ENCODE data around the gene SIRPA.

The SIRPA gene

DNA sequence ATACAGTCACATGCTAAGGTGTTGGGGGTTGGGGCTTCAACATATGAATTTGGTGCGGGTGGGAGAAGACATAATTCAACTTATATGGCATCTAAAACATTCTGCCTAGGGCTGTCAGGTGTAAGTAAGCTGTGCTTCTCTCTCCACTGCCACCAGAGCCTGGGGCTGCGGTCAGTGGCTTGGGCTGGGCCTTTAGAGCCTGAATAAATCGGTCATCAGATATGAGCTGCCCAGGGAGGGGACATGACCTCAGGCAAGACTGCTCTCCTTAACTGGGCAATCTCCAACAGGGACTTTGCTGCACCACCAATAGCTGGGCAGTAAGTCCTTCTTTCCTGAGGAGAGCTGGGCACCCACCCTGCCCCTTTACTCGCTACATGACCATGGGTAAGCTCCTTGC lies 24.9 kb upstream of the SIRPA start:
- no peak for DNase-seq (ENCODE audit: low read depth in 2 of 2)

DNA sequence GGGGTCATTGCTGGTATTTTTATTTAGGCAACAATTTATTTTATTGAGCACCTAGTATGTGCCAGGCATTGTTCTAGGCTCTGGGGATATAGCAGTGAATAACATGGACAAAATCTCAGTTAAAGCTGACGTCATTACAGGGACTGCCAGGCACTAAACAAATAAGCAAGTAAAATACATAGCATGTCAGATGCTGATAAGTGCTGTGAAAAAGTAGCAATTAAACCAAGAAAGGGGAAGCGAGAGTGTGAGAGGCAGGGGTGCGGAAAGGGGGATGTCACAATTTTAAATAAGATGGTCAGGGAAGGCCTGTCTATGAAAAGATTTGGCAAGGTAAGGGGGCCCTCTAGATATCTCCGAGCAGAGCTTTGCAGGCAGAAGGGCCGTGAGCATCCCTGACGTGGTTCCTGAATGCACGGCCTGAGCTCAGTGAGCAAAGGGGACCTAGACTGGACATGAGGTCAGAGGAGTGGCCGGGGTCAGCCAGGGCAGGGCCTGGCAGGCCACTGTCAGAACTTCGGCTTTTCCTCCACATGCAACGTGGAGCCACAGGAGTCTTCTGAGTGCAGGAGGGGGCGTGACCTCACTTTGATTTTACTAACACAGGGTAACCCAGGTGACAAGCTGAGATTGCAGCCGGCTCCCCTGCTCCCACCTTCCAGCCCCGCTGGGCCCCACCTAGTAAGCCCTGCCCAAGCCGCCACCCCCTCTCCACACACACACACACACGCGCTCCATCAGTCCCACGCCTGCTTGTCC lies 24.2 kb upstream of the SIRPA start:
- DNase-seq (ENCODE audit: low read depth in 2 of 2), result no peak

DNA sequence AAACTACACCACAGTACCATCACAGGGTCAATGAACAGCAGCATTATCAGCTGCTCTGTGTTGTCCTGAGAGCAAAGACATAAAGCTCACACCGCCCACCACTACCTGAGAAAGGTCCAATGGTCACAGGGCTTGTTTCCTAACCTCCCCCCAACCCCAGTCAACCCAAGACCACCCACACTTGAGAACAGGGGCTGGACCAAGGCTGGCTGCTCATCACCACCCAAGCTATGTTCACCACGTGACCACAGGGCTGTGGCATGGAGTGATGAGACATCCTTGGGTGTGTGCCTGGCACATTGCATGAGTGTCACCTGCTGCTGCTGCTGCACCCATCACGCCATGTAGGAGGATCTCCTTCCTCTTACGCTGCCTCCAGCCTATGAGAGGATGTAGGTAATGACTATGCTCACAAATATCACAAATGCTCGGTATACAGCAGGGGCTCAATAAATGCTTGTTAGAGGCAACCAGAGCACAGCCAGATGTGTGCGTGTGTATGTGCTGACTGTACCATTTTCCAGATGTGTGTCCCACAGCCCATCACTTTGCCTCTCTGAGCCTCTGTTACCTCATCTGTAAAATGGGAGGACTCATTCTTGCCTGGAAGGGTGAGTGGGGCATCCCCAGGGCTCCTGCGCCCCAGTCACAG lies 23.3 kb upstream of the SIRPA start:
- peak; percentile 12 to 36 for DNase-seq (ENCODE audit: low read depth in 2 of 2)

DNA sequence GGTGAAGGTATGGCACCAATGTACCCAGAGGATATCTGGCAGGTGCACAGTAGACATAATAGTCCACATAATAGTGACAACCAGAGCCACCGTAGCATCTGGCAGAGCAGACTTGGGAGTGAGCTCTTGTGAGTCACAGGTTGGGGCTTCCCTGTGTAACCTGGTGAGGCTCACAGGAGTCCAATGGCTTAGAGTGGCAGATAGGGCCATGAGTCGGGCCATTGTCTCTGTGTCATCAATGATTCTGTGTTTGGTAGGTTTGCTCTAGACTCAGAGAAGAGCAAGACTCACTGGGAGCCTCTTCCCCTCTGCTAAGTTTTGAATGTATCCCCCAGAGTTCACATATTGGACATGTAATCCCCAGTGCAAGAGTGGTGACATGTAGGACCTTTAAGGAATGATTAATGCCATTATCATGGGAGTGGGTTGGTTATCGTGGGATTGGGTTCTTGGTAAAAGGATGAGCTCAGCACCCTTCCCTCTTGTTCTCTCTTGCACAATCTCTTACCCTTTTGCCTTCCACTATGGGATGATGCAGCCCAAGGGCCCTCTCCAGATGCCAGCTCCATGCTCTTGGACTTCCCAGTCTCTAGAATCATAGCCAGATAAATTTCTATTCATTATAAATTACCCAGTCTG lies 22.6 kb upstream of the SIRPA start:
- peak in 1 of 2 donors; percentile 6 for DNase-seq (ENCODE audit: low read depth in 2 of 2)

DNA sequence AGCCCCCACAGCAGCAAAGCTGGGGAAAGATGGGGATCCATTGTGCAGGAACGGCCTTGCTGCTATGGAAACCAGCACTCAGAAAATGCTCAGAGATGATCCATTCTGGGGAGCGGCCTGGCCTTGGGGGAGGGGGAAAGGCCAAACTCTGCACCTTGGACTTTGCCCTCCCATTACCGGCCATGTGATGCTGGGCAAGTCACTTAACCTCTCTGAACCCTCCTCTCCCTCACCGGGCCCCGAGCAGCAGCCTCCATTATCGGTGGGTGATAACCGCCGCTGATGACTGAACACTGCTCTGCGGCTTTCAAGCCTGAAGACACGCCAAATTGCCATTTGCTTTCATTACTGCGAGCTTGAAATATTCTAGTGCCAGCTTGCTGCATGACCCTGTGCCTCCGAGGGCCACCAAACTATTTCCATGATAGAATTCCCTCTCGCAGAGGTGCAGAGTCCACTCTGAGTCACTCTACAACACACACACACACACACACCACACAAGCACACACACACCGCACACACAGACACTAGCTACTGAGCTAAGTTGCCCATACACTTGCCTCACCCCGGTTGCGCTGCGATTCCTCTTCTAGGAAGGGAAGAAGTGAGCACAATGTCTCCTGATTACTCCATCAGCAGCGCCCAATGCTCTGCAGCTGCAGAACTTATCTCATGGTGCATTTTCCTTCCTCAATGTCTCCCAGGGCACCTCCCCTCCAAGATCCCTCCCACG lies 20.6 kb upstream of the SIRPA start:
- DNase-seq (ENCODE audit: low read depth in 2 of 2), result no peak

DNA sequence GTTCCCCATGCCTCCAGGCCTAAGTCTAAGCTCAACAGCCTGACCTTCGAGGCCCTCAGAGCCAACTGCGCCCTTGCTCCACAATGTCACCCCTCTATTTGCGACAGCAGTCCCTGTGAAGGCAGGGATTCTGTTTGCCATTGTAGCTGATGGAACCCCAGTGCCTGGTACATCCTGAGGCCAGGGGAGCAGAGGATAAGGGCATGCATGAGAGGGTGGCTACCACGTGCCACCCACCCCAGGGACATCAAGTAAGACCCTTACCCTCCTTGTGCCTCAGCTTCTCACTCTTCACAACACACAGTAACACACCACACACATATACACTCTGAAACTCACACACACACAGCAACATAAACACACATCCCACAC lies 20.0 kb upstream of the SIRPA start:
- no peak for DNase-seq (ENCODE audit: low read depth in 2 of 2)

DNA sequence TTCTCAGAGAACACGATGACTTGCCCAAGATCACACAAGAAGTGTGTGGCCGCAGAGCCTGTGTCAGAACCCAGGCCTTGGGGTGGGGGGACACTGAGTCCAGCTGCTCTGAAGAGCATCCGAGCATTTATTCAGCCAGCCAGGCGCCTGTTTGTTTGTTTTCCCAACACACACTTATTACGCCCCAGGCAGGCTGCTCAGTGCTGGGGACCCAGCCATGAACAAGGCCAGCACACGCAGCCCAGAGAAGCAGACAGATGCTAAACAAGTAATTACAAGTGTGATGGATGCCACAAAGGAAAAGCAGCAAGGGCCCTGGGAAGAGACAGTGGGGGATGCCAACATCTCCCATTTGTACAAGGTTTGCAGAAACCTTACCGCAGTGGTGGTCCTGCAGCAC lies 19.4 kb upstream of the SIRPA start:
- DNase-seq (ENCODE audit: low read depth in 2 of 2), result no peak

DNA sequence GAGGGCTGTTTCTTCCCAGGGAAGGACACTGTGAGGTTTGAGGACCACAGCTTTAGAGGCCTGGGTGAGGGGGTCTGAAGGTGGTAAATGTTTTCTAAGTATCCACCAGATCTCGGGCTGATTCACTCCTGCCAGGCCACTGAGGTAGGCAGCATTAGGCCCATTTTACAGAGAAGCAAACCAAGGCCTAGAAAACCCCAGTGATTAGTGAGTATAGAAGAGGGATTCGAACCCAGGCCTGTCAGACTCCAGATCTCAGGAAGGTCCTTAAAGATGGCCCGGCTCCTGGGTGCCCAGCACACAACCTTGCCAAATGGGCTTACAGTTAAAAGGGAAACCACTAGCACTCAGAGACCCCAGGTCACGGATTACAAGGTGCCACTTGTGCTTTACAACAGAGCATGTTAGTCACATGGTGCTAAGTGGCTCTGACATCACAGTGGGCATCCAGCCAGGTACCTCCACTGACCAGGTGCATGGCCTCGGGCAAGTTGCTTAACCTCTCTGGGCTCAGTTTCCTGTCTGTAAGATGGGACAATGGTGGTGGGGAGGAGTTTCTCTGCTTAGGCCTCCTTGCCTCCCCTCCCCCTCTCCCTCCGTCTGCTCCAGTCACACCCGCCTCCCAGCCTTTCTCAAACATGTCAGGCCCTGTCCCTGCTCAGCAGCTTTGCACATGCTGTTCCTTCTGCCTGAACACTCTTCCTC lies 18.8 kb upstream of the SIRPA start:
- DNase-seq (ENCODE audit: low read depth in 2 of 2), result no peak

DNA sequence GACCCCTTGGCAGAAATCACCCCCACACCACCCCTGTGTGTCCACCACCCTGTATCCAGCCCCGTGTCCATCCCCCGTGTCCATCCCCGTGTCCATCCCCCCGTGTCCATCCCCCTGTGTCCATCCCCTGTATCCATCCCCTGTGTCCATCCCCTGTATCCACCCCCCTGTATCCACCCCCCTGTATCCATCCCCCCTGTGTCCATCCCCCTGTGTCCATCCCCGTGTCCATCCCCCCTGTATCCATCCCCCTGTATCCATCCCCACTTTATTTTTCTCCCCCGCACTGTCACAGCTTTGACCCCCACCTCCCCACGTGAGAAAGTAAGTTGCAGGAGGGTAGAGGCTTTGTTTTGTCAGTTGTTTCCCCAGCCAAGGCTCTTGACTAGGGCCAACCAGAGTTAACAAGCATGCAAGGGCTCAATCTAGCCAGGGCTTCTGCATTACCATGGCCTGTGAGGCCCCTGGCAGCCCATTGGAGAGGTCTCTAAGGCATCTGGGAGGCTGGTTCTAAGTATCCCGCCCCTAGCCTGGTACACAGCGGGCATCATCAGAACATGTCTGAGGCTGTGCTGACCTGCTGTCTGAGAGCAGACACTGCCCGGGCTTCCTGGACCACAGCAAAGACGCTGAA lies 18.1 kb upstream of the SIRPA start:
- no peak for DNase-seq (ENCODE audit: low read depth in 2 of 2)

DNA sequence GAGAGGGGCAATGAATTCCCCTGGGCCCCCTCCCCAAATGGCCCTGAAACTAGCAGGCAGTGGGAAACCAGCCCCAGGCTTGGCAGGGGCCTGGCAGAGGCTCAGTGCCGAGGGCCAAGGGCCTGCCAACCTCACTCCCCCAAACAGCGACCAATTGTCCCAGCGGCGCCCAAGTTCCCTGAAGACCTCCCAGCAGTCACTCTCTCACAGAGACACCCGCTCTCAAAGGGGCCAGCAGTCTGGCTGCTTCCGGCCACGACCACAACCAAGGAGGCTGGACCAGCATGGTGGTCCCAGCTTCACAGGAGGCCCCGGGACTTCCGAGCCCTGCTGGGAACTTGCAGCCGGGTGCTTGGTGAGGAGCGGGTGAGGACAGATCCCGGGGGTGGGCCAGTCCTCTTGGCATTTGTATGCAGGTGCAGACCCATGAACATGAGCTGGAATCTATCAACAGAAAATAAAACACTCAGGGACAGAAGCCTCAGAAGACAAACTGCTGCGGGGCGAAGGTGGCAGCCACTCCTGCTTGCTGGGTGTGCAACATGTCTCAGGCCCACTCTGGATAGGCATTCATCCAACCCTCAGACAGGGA lies 17.5 kb upstream of the SIRPA start:
- DNase-seq (ENCODE audit: low read depth in 2 of 2), result no peak

DNA sequence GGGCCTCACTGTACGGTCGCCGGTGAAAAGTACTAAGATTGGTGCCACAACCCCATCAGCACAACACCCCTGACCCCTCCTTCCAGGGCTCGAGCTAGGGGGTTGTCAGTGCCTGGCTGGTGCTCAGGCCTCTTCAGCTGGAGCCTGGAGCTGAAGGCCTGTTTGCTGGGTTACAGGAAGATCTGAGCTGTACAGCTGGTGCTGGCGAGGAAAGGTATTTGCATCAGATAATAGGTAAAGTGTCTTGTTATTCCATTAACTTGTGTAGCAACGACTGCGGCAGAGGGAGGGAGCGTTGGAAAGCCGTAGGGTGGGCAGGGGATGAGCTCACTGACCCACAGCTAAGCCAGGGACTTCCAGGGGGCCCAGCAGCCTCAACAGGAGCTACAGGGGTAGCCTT lies 15.8 kb upstream of the SIRPA start:
- no peak for DNase-seq (ENCODE audit: low read depth in 2 of 2)

DNA sequence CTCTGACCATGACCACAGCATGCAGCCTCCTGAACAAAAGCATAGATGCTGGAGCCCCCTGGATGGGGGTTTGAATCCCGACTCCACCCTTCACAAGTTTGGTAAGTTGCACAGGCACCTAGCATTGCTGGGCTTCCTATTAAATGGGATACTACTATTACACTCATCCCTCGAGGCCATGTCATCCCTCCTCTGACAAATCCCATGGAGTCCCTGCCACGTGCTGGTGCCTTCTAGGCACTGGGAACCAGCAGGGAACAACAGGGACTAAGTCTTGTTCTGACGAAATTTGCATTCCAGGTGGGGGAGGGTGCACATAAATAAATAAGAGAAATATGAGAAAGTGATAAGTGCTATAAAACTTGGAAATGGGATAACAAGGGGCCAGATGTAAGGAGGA lies 15.3 kb upstream of the SIRPA start:
- DNase-seq (ENCODE audit: low read depth in 2 of 2), result no peak

DNA sequence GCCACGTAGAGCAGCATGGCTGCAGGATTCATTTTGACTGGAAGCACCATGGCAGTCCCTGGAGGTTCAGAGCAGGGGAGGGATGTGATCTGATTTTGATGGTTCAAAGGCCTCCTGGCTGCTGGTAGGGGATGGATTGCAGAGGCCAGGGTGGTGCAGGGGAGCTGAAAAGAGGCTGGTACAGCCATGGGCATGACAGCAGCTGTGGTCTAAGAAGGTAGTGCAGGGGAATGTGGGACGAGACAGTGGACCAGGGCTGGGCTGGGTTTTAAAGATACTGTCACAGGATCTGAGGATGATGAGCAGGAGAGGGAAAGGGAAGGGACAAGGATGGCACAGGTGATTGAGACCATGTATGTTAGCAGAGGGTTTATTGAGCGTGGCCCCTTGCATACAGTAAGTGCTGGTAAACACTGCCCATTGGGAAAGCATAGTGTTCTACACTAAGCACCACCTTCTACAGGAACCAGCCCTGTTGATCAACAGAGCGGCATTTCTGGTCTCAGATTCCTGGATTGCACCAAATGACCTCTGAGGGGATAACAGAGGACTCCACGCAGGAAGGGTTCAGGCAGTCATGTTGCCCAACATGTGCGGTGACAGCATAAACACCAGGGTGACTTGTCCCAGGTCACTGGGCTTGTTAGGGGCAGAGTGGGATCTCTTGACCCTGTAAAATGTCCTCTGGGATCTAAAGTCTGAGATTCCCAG lies 14.5 kb upstream of the SIRPA start:
- DNase-seq (ENCODE audit: low read depth in 2 of 2), result no peak

DNA sequence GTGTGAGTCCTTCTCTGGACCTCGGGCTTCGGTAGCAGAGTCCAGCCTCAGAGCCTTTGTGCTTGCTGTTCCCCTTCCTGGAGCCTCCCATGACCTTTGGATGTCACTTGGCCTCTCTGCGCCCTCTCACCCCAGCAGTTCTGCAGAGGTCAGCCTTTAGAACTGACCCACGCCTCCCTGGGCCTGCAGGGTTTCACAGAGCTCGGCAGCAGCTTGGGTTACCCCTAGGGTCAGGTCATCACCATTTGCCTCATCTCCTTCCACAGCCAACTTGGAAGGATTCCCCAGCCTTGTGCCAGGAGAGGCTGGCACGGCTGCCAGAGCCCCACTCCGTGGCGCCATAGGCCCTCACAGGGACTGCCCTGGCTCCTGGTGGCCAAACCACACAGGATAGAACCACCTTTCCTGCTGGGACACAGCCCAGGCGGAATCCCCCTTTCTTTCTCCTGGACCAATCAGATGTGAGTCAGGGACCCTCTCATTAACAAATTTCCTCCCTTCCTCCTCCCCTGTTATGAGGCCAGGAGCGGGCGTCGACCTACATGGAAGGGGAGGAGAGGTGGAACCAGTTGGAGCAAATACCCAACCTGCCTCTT lies 13.9 kb upstream of the SIRPA start:
- DNase-seq (ENCODE audit: low read depth in 2 of 2), result no peak

DNA sequence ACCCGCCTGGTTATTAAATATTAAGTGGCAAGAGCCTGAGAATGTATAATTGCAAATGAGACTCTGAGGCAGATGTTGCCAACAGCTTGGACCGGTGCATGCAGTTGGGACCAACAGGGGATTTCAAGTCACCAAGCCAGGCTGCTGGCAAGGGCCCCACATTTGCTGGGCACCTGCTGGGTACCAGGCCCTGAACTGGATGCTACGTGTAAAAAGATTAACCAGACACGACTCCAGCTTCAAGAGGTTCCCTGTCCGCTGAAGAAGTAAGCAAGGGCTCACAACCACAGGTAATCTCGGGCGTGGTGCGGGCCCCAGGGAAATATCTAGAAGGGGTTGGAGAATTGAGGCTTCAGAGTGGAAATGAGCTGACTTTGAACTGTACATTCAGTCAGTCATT lies 13.2 kb upstream of the SIRPA start:
- no peak for DNase-seq (ENCODE audit: low read depth in 2 of 2)

DNA sequence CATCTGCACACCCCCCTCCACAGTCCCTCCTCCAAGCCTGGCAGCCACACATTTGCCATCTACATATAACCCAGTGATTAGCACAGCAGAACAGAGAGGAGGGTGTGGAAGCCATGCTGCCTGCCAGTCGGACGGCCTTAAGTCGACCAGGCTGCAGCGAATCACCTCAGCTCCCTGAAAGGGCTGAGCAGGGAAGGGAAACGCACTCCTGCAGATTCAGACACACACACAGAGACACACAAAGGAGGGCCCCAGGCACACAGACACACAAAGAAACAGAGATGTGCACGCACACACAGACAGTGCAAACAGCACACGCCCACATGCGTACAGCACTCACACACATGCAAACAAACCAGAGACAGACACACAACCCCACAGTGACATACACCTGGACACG lies 11.2 kb upstream of the SIRPA start:
- DNase-seq (ENCODE audit: low read depth in 2 of 2), result no peak

DNA sequence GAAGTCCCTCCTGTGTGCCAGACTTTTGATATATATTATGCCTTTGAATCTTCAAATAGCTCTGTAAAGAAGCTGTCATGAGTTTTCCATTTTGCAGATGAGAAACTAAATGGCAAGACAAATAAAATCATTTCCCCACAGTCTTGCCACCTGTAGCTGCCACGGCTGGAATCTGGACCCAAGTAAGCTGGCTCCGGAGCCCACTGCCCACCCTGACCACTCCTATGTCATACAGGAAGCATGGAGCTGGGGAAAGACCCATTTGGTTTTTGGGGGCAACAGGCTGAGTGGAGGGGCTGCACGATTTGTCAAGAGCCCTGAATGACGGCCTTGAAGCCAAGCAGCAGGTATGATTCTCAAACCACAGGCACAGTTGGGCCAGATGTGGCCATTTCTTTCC lies 10.0 kb upstream of the SIRPA start:
- DNase-seq (ENCODE audit: low read depth in 2 of 2), result no peak

DNA sequence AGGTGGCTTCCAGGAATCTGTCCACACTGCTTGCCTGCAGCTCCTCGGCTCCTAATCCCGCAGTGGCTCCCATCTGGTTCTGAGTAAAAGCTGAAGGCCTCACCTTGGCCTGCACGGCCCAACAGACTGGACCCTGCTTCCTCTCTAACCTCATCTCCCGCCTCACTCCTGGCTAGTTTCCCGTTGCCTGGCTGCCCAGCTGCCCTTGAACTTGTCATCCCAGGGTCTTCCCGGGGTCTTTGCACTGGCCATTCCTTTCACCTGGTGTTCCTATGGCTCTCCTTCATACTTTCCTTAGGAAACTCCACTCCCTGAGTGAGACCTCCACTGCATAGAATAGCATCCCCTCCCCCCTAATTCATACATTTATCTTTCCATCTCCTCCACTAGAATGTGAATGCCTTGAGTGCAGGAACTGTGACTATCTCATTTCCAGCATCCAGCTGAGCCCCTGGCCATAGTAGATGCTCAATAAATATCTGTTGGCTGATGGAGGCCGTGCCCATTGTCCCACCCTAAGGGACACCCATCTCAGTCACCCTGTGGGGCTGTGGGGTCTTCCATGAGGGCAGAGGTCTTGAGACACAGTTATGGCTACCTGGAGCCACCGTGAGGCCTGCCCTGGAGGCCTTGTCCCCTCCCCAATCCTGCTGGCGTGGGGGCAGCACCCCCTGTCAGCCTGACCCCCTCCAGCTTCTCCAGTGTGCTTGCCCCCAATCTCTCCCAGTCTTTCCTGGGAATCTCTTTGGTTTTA lies 9.1 kb upstream of the SIRPA start:
- no peak for DNase-seq (ENCODE audit: low read depth in 2 of 2)

DNA sequence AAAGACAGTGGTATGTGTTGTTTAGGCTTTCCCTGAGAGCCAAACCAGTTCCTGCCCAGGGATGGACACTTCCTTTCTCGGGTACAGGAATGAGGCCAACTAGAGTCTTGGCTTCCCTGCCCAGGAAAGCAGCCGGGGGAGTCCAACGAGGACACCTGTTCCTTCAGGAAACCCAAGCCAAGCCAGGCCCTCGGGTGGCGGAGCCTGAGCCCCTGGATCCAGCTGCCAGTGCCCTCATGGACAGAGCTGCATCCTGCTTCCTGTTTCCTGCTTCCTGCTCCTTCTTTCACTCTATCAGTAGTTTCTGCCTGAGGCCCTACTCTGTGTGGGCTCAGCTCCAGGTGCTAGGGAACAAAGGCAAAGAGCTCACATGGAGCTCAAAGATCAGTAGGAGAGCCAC lies 7.9 kb upstream of the SIRPA start:
- DNase-seq (ENCODE audit: low read depth in 2 of 2), result no peak
